Kasumi-1 (cell line): ENCODE measurements around the gene DHPS.
A peak's percentile ranks its signal among the peaks of the same experiment; 100 is the strongest.
"Not testable (repeated sequence)": the region's sequence is repeated elsewhere in the genome, so short reads cannot be mapped to it uniquely, and the experiment has no call there.

Experiments
- DNase-seq, 2 experiments: peaks; one replicate each; lab custom pipeline; 2025; lab: John Stamatoyannopoulos, UW

DHPS gene

GRCh38 chr19:12646551-12646950 is 35.1 kb downstream of the DHPS start:
- DNase-seq = no peak

- DNase-seq = not testable (repeated sequence)
These were observed 38.0 kb downstream of the DHPS start for GRCh38 chr19:12643716-12644115.

GRCh38 chr19:12642506-12642905 is 39.2 kb downstream of the DHPS start:
- no peak for DNase-seq

- DNase-seq = no peak
These were observed 40.2 kb downstream of the DHPS start for GRCh38 chr19:12641456-12641855.

- peak; percentile 89 to 94 for DNase-seq
These were observed 41.6 kb downstream of the DHPS start for GRCh38 chr19:12639901-12640613.

GRCh38 chr19:12638611-12639182 is 43.0 kb downstream of the DHPS start:
- DNase-seq = no peak

GRCh38 chr19:12636631-12637030 is 45.0 kb downstream of the DHPS start:
- no peak for DNase-seq

GRCh38 chr19:12629215-12629614 is 52.5 kb downstream of the DHPS start:
- no peak for DNase-seq

- DNase-seq = no peak
These were observed 53.3 kb downstream of the DHPS start for GRCh38 chr19:12628040-12629022.

- no peak for DNase-seq
These were observed 54.7 kb downstream of the DHPS start for GRCh38 chr19:12626958-12627357.
